ENCODE data around the gene RNGTT. TPM values are rescaled to one million over a fixed set of nuclear protein-coding genes. Genes with fewer than 3 reads are reported as not detected.
"Not testable (repeated sequence)": the region's sequence is repeated elsewhere in the genome, so short reads cannot be mapped to it uniquely, and the experiment has no call there.

RNGTT gene
- total RNA-seq, 2 donors from 2014 or later = 7.5 to 11.3 TPM

- DNase-seq (ENCODE audit: low spot score) = peak; percentile 77
- Histone ChIP-seq H3K27ac (no peak overlapping the region), H3K4me3 (no peak overlapping the region), H3K9me3 (no peaks in the 10 kb centered on the region), H3K4me1 (peaks cover 0 to 7% of the 10 kb centered on the region in 2 donors), H3K36me3 (no peaks in the 10 kb centered on the region), H3K27me3 (no peaks in the 10 kb centered on the region)
- peak; percentile 53 to 81 for TF ChIP-seq CTCF (IDR thresholded peaks at IDR 0.05)
Observed at GRCh38 chr6:88982720-88983119, 19.3 kb upstream of the RNGTT start.

GRCh38 chr6:88975369-88975768, 12.0 kb upstream of the RNGTT start:
- H3K9me3 ChIP-seq = no peaks in the 10 kb centered on the region
- H3K36me3 ChIP-seq = no peaks in the 10 kb centered on the region
- H3K27ac ChIP-seq = no peak overlapping the region
- DNase-seq (ENCODE audit: low spot score) = no peak
- no peaks in the 10 kb centered on the region for H3K4me1 ChIP-seq
- TF ChIP-seq CTCF (IDR thresholded peaks at IDR 0.05) = no peak
- no peaks in the 10 kb centered on the region for H3K27me3 ChIP-seq
- H3K4me3 ChIP-seq = no peak overlapping the region

GRCh38 chr6:88972504-88973423, 9.3 kb upstream of the RNGTT start:
- no peak for DNase-seq (ENCODE audit: low spot score)
- H3K4me1 ChIP-seq = no peaks in the 10 kb centered on the region
- no peaks in the 10 kb centered on the region for H3K27me3 ChIP-seq
- H3K9me3 ChIP-seq = peaks cover 0 to 10% of the 10 kb centered on the region in 2 donors
- no peaks in the 10 kb centered on the region for H3K36me3 ChIP-seq
- no peak overlapping the region for H3K4me3 ChIP-seq
- TF ChIP-seq CTCF (IDR thresholded peaks at IDR 0.05) = no peak
- H3K27ac ChIP-seq = no peak overlapping the region

GRCh38 chr6:88970301-88970700, 6.9 kb upstream of the RNGTT start:
- Histone ChIP-seq H3K4me1 (no peaks in the 10 kb centered on the region), H3K27ac (no peak overlapping the region), H3K27me3 (no peaks in the 10 kb centered on the region), H3K36me3 (no peaks in the 10 kb centered on the region), H3K9me3 (peaks cover 0 to 16% of the 10 kb centered on the region in 2 donors), H3K4me3 (no peak overlapping the region)
- no peak for TF ChIP-seq CTCF (IDR thresholded peaks at IDR 0.05)
- no peak for DNase-seq (ENCODE audit: low spot score)

GRCh38 chr6:88969255-88969654, 5.8 kb upstream of the RNGTT start:
- not testable (repeated sequence) for H3K4me1 ChIP-seq; H3K27ac ChIP-seq; H3K36me3 ChIP-seq; H3K4me3 ChIP-seq; DNase-seq (ENCODE audit: low spot score); H3K27me3 ChIP-seq
- H3K9me3 ChIP-seq = peaks cover 0 to 16% of the 10 kb centered on the region in 2 donors

GRCh38 chr6:88967891-88968290, 4.5 kb upstream of the RNGTT start:
- H3K4me1 ChIP-seq = peaks cover 0 to 14% of the 10 kb centered on the region in 2 donors
- H3K36me3 ChIP-seq = no peaks in the 10 kb centered on the region
- H3K4me3 ChIP-seq = no peak overlapping the region
- H3K27me3 ChIP-seq = no peaks in the 10 kb centered on the region
- no peak for DNase-seq (ENCODE audit: low spot score)
- H3K27ac ChIP-seq = no peak overlapping the region
- no peak for TF ChIP-seq CTCF (IDR thresholded peaks at IDR 0.05)
- H3K9me3 ChIP-seq = peaks cover 0 to 16% of the 10 kb centered on the region in 2 donors
